Measurements from ENCODE around the gene ZNF429.

The ZNF429 gene

DNA sequence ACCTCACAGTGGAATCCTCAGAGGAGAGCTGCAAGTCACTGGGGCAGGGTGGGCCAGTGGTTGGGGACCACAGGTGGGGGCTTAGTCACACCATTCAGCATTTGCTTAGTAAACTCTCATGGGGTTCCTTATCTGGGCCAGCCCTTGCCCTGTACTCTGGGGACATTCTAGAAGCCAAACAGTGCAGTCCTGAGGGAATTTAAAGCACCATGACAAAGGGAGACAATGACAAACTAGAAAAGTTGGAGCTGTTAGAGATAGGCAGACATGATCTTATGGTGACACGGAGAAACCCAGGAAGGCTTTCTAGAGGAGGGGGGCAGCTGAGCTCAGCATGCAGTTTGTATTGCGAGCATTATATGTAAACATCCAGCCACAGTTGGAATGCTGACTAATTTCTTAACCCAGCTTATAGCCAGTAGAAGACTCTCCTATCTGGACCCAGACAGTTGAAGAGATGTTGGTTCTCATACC, 87.6 kb downstream of the ZNF429 start:
- TF ChIP-seq, protein P1, sequence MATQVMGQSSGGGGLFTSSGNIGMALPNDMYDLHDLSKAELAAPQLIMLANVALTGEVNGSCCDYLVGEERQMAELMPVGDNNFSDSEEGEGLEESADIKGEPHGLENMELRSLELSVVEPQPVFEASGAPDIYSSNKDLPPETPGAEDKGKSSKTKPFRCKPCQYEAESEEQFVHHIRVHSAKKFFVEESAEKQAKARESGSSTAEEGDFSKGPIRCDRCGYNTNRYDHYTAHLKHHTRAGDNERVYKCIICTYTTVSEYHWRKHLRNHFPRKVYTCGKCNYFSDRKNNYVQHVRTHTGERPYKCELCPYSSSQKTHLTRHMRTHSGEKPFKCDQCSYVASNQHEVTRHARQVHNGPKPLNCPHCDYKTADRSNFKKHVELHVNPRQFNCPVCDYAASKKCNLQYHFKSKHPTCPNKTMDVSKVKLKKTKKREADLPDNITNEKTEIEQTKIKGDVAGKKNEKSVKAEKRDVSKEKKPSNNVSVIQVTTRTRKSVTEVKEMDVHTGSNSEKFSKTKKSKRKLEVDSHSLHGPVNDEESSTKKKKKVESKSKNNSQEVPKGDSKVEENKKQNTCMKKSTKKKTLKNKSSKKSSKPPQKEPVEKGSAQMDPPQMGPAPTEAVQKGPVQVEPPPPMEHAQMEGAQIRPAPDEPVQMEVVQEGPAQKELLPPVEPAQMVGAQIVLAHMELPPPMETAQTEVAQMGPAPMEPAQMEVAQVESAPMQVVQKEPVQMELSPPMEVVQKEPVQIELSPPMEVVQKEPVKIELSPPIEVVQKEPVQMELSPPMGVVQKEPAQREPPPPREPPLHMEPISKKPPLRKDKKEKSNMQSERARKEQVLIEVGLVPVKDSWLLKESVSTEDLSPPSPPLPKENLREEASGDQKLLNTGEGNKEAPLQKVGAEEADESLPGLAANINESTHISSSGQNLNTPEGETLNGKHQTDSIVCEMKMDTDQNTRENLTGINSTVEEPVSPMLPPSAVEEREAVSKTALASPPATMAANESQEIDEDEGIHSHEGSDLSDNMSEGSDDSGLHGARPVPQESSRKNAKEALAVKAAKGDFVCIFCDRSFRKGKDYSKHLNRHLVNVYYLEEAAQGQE (IDR thresholded peaks at IDR 0.05; ENCODE audit: insufficient replicate concordance, low read depth): no peak
- TF ChIP-seq GABPA (IDR thresholded peaks at IDR 0.05; ENCODE audit: low read depth) (no peak), POLR2AphosphoS5 (IDR thresholded peaks at IDR 0.05; ENCODE audit: low read depth) (no peak), SPI1 (IDR thresholded peaks at IDR 0.05; ENCODE audit: borderline replicate concordance, low read depth) (no peak)
- TF ChIP-seq, protein P2, sequence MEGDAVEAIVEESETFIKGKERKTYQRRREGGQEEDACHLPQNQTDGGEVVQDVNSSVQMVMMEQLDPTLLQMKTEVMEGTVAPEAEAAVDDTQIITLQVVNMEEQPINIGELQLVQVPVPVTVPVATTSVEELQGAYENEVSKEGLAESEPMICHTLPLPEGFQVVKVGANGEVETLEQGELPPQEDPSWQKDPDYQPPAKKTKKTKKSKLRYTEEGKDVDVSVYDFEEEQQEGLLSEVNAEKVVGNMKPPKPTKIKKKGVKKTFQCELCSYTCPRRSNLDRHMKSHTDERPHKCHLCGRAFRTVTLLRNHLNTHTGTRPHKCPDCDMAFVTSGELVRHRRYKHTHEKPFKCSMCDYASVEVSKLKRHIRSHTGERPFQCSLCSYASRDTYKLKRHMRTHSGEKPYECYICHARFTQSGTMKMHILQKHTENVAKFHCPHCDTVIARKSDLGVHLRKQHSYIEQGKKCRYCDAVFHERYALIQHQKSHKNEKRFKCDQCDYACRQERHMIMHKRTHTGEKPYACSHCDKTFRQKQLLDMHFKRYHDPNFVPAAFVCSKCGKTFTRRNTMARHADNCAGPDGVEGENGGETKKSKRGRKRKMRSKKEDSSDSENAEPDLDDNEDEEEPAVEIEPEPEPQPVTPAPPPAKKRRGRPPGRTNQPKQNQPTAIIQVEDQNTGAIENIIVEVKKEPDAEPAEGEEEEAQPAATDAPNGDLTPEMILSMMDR (IDR thresholded peaks at IDR 0.05; ENCODE audit: insufficient read depth, low read length): no peak
- DNase-seq (ENCODE audit: low read depth in 1 of 2, low spot score in 1 of 2): no peak
- H3K4me3 ChIP-seq (replicated peaks; ENCODE audit: insufficient read depth, low read length): no peak overlapping the region
- H3K27me3 ChIP-seq (ENCODE audit: insufficient read depth, poor library complexity, severe bottlenecking): no peaks in the 10 kb centered on the region
- no peak overlapping the region for H3K27ac ChIP-seq (replicated peaks)

DNA sequence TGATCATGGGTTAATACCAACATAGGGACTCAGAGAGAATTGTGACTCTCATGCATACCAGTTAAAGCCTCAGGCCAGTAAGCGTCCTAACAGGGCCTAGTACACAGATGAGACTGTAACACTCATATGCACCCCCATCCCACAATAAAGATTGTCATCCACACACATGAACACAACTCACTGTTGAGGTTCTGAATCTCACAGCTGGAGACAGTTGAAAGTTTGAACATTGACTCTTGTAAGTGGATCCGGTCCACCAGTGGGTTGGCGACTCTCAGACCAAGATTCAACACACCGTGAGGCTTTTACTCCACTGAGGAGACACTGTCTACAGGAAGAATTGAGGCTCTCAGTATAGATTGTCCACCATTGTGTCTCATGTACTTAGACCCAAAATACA, 88.1 kb downstream of the ZNF429 start:
- no peak for TF ChIP-seq GABPA (IDR thresholded peaks at IDR 0.05; ENCODE audit: low read depth)
- no peak for TF ChIP-seq POLR2AphosphoS5 (IDR thresholded peaks at IDR 0.05; ENCODE audit: low read depth)
- TF ChIP-seq SPI1 (IDR thresholded peaks at IDR 0.05; ENCODE audit: borderline replicate concordance, low read depth): no peak
- TF ChIP-seq, protein P1 (IDR thresholded peaks at IDR 0.05; ENCODE audit: insufficient replicate concordance, low read depth): no peak
- TF ChIP-seq, protein P2 (IDR thresholded peaks at IDR 0.05; ENCODE audit: insufficient read depth, low read length): no peak
- Histone ChIP-seq H3K4me3 (replicated peaks; ENCODE audit: insufficient read depth, low read length) (no peak overlapping the region), H3K27ac (replicated peaks) (no peak overlapping the region), H3K27me3 (ENCODE audit: insufficient read depth, poor library complexity, severe bottlenecking) (no peaks in the 10 kb centered on the region)
- DNase-seq (ENCODE audit: low read depth in 1 of 2, low spot score in 1 of 2): no peak

DNA sequence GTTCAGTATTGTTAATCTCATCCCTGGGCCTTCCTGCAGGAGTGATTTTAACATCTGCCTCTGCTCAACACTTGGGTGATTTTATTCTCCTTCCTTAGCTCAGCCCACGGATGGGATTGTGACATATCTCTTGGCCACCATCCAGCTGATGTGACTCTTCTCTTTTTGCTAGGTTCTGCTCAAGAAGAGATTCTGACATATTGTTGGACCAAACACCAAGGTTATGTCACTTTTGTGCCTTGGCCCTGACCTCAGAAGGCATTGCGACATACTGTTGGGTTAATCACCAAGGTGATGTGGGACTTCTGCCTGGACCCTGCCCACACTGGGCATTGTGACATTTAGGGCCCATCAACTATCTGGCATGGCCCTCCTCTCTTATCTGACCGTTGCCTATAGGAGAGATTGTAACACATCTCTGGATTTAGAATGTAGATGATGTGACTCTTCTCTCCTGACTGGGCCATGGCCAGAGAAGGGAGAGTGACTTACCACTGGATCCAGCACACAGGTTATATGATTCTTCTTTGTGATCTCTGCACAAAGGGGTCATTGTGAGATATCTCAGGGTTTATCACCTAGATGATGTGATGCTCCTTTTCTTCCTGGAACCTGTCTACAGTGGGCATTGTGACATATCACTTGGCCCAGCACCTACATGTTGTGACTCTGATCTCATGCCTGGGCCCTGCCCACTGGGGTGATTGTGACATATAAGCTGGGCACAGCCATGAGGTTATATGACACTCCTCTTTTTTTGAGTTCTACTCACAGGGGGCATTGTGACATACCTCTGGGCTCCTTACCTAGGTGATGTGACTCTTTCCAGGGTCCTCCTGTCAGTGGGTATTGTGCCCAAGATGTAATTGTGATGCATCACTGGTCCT, 88.8 kb downstream of the ZNF429 start:
- TF ChIP-seq SPI1 (IDR thresholded peaks at IDR 0.05; ENCODE audit: borderline replicate concordance, low read depth) (no peak), POLR2AphosphoS5 (IDR thresholded peaks at IDR 0.05; ENCODE audit: low read depth) (peak; percentile 44; the same call in 1 of the 2 replicates)
- TF ChIP-seq, protein P2 (IDR thresholded peaks at IDR 0.05; ENCODE audit: insufficient read depth, low read length): no peak
- TF ChIP-seq, protein P1 (IDR thresholded peaks at IDR 0.05; ENCODE audit: insufficient replicate concordance, low read depth): no peak
- peak; percentile 53 to 83 for DNase-seq (ENCODE audit: low read depth in 1 of 2, low spot score in 1 of 2)
- no peak overlapping the region for H3K4me3 ChIP-seq (replicated peaks; ENCODE audit: insufficient read depth, low read length)
- peak overlapping the region; percentile 58 for H3K27ac ChIP-seq (replicated peaks)
- H3K27me3 ChIP-seq (ENCODE audit: insufficient read depth, poor library complexity, severe bottlenecking): no peaks in the 10 kb centered on the region
